Measurements from ENCODE around the gene CPT1A. TPM values are rescaled to one million over a fixed set of nuclear protein-coding genes. Genes with fewer than 3 reads are reported as not detected.

The CPT1A gene
- total RNA-seq, 1 donor: 29.3 TPM

DNA sequence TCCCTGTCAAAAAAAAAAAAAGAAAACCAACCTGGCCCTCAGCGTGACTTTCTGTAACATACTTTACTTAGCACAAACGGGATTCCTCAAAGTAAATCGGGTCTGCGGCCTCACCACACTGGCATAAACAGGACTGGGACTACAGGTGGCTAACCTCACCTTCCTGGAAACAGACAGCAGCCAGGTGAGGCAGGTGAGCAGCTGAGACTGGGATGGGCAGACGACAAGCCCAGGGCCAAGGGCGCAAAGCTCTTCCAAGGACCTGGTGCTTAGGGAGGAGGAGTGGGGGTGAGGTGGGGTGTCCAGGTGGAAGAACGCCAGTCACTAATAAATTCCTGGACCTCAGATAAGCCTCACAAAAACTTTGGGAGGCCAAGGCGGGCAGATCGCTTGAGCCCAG is 15.0 kb downstream of the CPT1A start:
- no peaks in the 10 kb centered on the region for H3K27me3 ChIP-seq (ENCODE audit: insufficient read depth, low read length)
- H3K79me2 ChIP-seq (ENCODE audit: insufficient read depth, low read length): peaks cover 91% of the 10 kb centered on the region
- TF ChIP-seq, protein P1, sequence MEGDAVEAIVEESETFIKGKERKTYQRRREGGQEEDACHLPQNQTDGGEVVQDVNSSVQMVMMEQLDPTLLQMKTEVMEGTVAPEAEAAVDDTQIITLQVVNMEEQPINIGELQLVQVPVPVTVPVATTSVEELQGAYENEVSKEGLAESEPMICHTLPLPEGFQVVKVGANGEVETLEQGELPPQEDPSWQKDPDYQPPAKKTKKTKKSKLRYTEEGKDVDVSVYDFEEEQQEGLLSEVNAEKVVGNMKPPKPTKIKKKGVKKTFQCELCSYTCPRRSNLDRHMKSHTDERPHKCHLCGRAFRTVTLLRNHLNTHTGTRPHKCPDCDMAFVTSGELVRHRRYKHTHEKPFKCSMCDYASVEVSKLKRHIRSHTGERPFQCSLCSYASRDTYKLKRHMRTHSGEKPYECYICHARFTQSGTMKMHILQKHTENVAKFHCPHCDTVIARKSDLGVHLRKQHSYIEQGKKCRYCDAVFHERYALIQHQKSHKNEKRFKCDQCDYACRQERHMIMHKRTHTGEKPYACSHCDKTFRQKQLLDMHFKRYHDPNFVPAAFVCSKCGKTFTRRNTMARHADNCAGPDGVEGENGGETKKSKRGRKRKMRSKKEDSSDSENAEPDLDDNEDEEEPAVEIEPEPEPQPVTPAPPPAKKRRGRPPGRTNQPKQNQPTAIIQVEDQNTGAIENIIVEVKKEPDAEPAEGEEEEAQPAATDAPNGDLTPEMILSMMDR (IDR thresholded peaks at IDR 0.05; ENCODE audit: extremely low read depth, low read depth, low read length): no peak
- H3K27ac ChIP-seq (ENCODE audit: low read depth, low read length): no peak overlapping the region
- H3K4me3 ChIP-seq (ENCODE audit: insufficient read depth, low read length): no peak overlapping the region
- no peaks in the 10 kb centered on the region for H3K4me1 ChIP-seq (ENCODE audit: insufficient read depth, low read length)
- H3K36me3 ChIP-seq (ENCODE audit: insufficient read depth, low read length): peaks cover 6% of the 10 kb centered on the region
- no peaks in the 10 kb centered on the region for H3K9me3 ChIP-seq (ENCODE audit: low read depth, low read length)
- H3K4me2 ChIP-seq (ENCODE audit: insufficient read depth, low read length): no peak overlapping the region
- H4K20me1 ChIP-seq (ENCODE audit: insufficient read depth, low read length): peaks cover 57% of the 10 kb centered on the region
- H2AFZ ChIP-seq (ENCODE audit: low read length): no peak overlapping the region
- DNase-seq (ENCODE audit: insufficient read length, low spot score, missing footprints): no peak

DNA sequence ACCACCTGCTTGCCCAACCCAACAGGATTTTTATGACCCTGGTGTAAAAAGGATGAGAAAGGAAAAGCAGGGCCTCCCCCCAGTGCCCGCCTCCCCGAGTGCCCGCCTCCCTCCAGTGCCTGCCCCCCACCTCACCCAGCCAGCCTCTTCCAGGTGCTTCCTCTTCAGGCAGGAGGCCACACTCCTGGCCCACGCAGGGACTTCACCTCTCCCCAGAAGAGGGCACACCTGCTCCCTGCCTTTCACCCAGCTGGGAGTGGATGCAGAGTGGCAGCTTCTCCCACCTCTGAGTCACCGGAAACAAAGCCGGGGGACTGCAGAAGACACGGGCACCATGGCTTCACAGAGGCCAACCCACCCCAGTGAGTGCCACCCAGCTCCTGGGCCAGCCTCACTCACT is 16.1 kb downstream of the CPT1A start:
- Histone ChIP-seq H3K27ac (ENCODE audit: low read depth, low read length) (no peak overlapping the region), H3K79me2 (ENCODE audit: insufficient read depth, low read length) (peaks cover 85% of the 10 kb centered on the region), H3K4me3 (ENCODE audit: insufficient read depth, low read length) (no peak overlapping the region), H2AFZ (ENCODE audit: low read length) (no peak overlapping the region), H3K4me2 (ENCODE audit: insufficient read depth, low read length) (no peak overlapping the region), H3K36me3 (ENCODE audit: insufficient read depth, low read length) (no peaks in the 10 kb centered on the region), H4K20me1 (ENCODE audit: insufficient read depth, low read length) (peaks cover 51% of the 10 kb centered on the region), H3K9me3 (ENCODE audit: low read depth, low read length) (no peaks in the 10 kb centered on the region), H3K4me1 (ENCODE audit: insufficient read depth, low read length) (no peaks in the 10 kb centered on the region), H3K27me3 (ENCODE audit: insufficient read depth, low read length) (no peaks in the 10 kb centered on the region)
- TF ChIP-seq, protein P1 (IDR thresholded peaks at IDR 0.05; ENCODE audit: extremely low read depth, low read depth, low read length): no peak
- DNase-seq (ENCODE audit: insufficient read length, low spot score, missing footprints): no peak

DNA sequence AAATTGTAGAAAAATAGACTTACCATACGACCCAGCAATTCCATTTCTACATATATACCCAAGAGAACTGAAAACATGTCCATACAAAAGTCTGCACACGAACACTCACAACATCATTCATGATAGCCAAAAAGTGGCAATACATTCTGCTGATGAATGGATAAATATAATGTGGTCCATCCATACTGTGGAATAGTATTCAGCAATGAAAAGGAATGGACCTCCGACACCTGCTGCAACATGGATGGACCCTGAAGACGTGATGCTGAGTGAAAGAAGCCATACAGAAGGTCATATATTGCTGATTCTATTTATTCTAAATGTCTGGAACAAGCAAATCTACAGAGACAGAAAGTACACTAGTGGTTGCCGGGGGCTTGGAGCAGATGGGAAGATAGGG is 19.2 kb downstream of the CPT1A start:
- Histone ChIP-seq H4K20me1 (ENCODE audit: insufficient read depth, low read length) (peaks cover 36% of the 10 kb centered on the region), H3K27me3 (ENCODE audit: insufficient read depth, low read length) (no peaks in the 10 kb centered on the region), H3K27ac (ENCODE audit: low read depth, low read length) (no peak overlapping the region), H3K36me3 (ENCODE audit: insufficient read depth, low read length) (no peaks in the 10 kb centered on the region), H3K4me3 (ENCODE audit: insufficient read depth, low read length) (no peak overlapping the region), H3K79me2 (ENCODE audit: insufficient read depth, low read length) (peaks cover 81% of the 10 kb centered on the region), H3K4me2 (ENCODE audit: insufficient read depth, low read length) (no peak overlapping the region), H3K4me1 (ENCODE audit: insufficient read depth, low read length) (no peaks in the 10 kb centered on the region), H3K9me3 (ENCODE audit: low read depth, low read length) (no peaks in the 10 kb centered on the region), H2AFZ (ENCODE audit: low read length) (no peak overlapping the region)
- no peak for DNase-seq (ENCODE audit: insufficient read length, low spot score, missing footprints)
- TF ChIP-seq, protein P1 (IDR thresholded peaks at IDR 0.05; ENCODE audit: extremely low read depth, low read depth, low read length): no peak

DNA sequence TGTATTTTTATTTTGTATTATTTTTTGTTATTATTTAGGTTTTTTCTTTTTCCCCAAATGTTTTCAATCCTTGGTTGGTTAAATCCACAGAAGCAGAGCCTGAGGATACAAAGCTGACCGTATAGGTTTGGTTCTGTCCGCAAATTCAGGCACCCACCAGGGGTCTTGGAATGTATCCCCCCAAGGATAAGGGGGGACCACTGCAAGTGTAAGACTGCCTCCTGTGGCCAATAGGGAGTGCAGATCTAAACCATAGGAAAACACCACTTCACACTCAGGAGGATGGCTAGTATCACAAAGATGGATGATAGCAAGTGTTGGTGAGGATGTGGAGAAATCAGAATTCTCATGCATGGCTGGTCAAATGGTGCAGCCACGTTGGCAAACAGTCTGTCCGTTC is 20.0 kb downstream of the CPT1A start:
- H3K4me1 ChIP-seq (ENCODE audit: insufficient read depth, low read length): no peaks in the 10 kb centered on the region
- no peaks in the 10 kb centered on the region for H3K36me3 ChIP-seq (ENCODE audit: insufficient read depth, low read length)
- no peaks in the 10 kb centered on the region for H3K9me3 ChIP-seq (ENCODE audit: low read depth, low read length)
- H4K20me1 ChIP-seq (ENCODE audit: insufficient read depth, low read length): peaks cover 37% of the 10 kb centered on the region
- no peak overlapping the region for H3K27ac ChIP-seq (ENCODE audit: low read depth, low read length)
- TF ChIP-seq, protein P1 (IDR thresholded peaks at IDR 0.05; ENCODE audit: extremely low read depth, low read depth, low read length): no peak
- H2AFZ ChIP-seq (ENCODE audit: low read length): no peak overlapping the region
- no peak for DNase-seq (ENCODE audit: insufficient read length, low spot score, missing footprints)
- no peak overlapping the region for H3K4me3 ChIP-seq (ENCODE audit: insufficient read depth, low read length)
- peaks cover 80% of the 10 kb centered on the region for H3K79me2 ChIP-seq (ENCODE audit: insufficient read depth, low read length)
- H3K27me3 ChIP-seq (ENCODE audit: insufficient read depth, low read length): no peaks in the 10 kb centered on the region
- H3K4me2 ChIP-seq (ENCODE audit: insufficient read depth, low read length): no peak overlapping the region
